ENCODE measurements around the gene ANGEL2.

- TF ChIP-seq CTCF (conservative IDR thresholded peaks at IDR 0.05; ENCODE audit: low read depth in 2 of 2) (no peak), POLR2AphosphoS5 (IDR thresholded peaks at IDR 0.05; ENCODE audit: low read depth) (no peak; the same call in 1 of the 2 replicates), ETS1 (IDR thresholded peaks at IDR 0.05) (no peak), EZH2phosphoT487 (IDR thresholded peaks at IDR 0.05; ENCODE audit: unreplicated experiment) (no peak), EZH2 (IDR thresholded peaks at IDR 0.05; ENCODE audit: low read depth, unreplicated experiment) (no peak), STAT1 (IDR thresholded peaks at IDR 0.05; ENCODE audit: unreplicated experiment) (no peak), JUNB (IDR thresholded peaks at IDR 0.05; ENCODE audit: unreplicated experiment) (no peak), ZNF114 (CRISPR knock-in tag; IDR thresholded peaks at IDR 0.05) (no peak), CREB1 (CRISPR knock-in tag; IDR thresholded peaks at IDR 0.05; ENCODE audit: low read depth) (no peak), NANOG (IDR thresholded peaks at IDR 0.05; ENCODE audit: borderline replicate concordance) (no peak), ZNF331 (CRISPR knock-in tag; IDR thresholded peaks at IDR 0.05; ENCODE audit: low read depth) (no peak), REST (IDR thresholded peaks at IDR 0.05; ENCODE audit: unreplicated experiment) (no peak), ZNF462 (CRISPR knock-in tag; IDR thresholded peaks at IDR 0.05) (no peak)
Measured at GRCh38 chr1:212957546-212957945, 58.1 kb downstream of the ANGEL2 start.
